Non-pigmented ciliary epithelial cell (primary cell): ENCODE measurements around the gene CABCOCO1.
"Not testable (repeated sequence)": the region's sequence is repeated elsewhere in the genome, so short reads cannot be mapped to it uniquely, and the experiment has no call there.

Experiments used
- DNase-seq: peaks from one replicate; pipeline ENCODE4 v3.0.0-alpha.2; 2010; ENCODE audit warnings: low read depth

Gene CABCOCO1

GRCh38 chr10:61712105-61712504 is 49.4 kb downstream of the CABCOCO1 start:
- DNase-seq, result not testable (repeated sequence)

- DNase-seq, result not testable (repeated sequence)
These were observed 56.7 kb downstream of the CABCOCO1 start for GRCh38 chr10:61719475-61719874.

- DNase-seq, result no peak
These were observed 57.2 kb downstream of the CABCOCO1 start for GRCh38 chr10:61719906-61720305.

- no peak for DNase-seq
These were observed 58.7 kb downstream of the CABCOCO1 start for GRCh38 chr10:61721431-61721830.

GRCh38 chr10:61725221-61725620 is 62.5 kb downstream of the CABCOCO1 start:
- DNase-seq, result not testable (repeated sequence)

GRCh38 chr10:61729596-61729995 is 66.9 kb downstream of the CABCOCO1 start:
- DNase-seq, result no peak

- no peak for DNase-seq
These were observed 67.9 kb downstream of the CABCOCO1 start for GRCh38 chr10:61730671-61731070.

GRCh38 chr10:61731638-61732037 is 68.9 kb downstream of the CABCOCO1 start:
- DNase-seq, result no peak

- no peak for DNase-seq
These were observed 70.0 kb downstream of the CABCOCO1 start for GRCh38 chr10:61732629-61733278.

GRCh38 chr10:61733358-61733940 is 70.7 kb downstream of the CABCOCO1 start:
- DNase-seq, result no peak

- DNase-seq, result no peak
These were observed 73.2 kb downstream of the CABCOCO1 start for GRCh38 chr10:61735882-61736281.

GRCh38 chr10:61737455-61737854 is 74.7 kb downstream of the CABCOCO1 start:
- not testable (repeated sequence) for DNase-seq

GRCh38 chr10:61742812-61743211 is 80.1 kb downstream of the CABCOCO1 start:
- no peak for DNase-seq

GRCh38 chr10:61744469-61744868 is 81.7 kb downstream of the CABCOCO1 start:
- DNase-seq, result no peak

GRCh38 chr10:61746377-61746776 is 83.6 kb downstream of the CABCOCO1 start:
- DNase-seq, result no peak

GRCh38 chr10:61747307-61747706 is 84.6 kb downstream of the CABCOCO1 start:
- DNase-seq, result no peak

- DNase-seq, result no peak
These were observed 86.6 kb downstream of the CABCOCO1 start for GRCh38 chr10:61749291-61749690.

GRCh38 chr10:61750943-61751471 is 88.3 kb downstream of the CABCOCO1 start:
- no peak for DNase-seq

GRCh38 chr10:61751599-61751998 is 88.9 kb downstream of the CABCOCO1 start:
- DNase-seq, result no peak

- DNase-seq, result no peak
These were observed 89.6 kb downstream of the CABCOCO1 start for GRCh38 chr10:61752111-61753011.

GRCh38 chr10:61753453-61753852 is 90.7 kb downstream of the CABCOCO1 start:
- DNase-seq, result no peak
